K562 (cell line): Measurements from ENCODE around the gene PLEKHF1. TPM values are rescaled to one million over a fixed set of nuclear protein-coding genes. Genes with fewer than 3 reads are reported as not detected.

Experiments
- ATAC-seq: fragments of 200-7000 bp; cut with Tn5 transposase; 3 replicates; pipeline ENCODE4 v1.9.1; 2020; ENCODE audit warnings: moderate library complexity
- BruUV-seq: library from RNA; stranded (reverse); fragments of 400-500 nt; replicated peaks from 2 replicates; lab custom pipeline; 2021; lab: Mats Ljungman, UMichigan
- CTCF ChIA-PET: fragments of 300-600 bp; formaldehyde crosslinking; extraction: SDS; loops from one replicate; lab custom pipeline; 2021; ENCODE audit warnings: low intra/inter-chr PET ratio; lab: Yijun Ruan, JAX
- POLR2A ChIA-PET: fragments of 300-600, 350-650 bp; sonication (Branson Sonifier 250); formaldehyde crosslinking; extraction: SDS; loops from one replicate; lab custom pipeline; 2021; ENCODE audit warnings: antibody characterized with exemption, inconsistent platforms; lab: Yijun Ruan, JAX
- DNase-seq, 4 experiments: peaks; one replicate each; pipeline versions ENCODE4 v3.0.0 to v3.0.0-alpha.2; 2011 to 2018; ENCODE audit warnings: low spot score in 3 of 4, mixed read lengths in 3 of 4; ENCODE audit errors: extremely low read depth in 1 of 4
- FAIRE-seq: peaks from 2 replicates; lab custom pipeline; 2011; peaks lifted over from hg19 to GRCh38; lab: Jason Lieb, UNC
- H2AFZ ChIP-seq: 2 replicates; pipeline ENCODE4 v1.6.0; 2011; ENCODE audit warnings: low read depth, low read length, control low read depth, inconsistent platforms
- H3K27ac ChIP-seq: fragments of 200-600 bp; 3 replicates; pipeline ENCODE4 v1.8.0; 2011; ENCODE audit warnings: low read depth, mild to moderate bottlenecking, control low read depth, inconsistent platforms, low read length, moderate library complexity, mixed read lengths; ENCODE audit errors: extremely low read depth
- H3K27me3 ChIP-seq, 2 experiments: fragments of 300-600 bp in 1 of 2; 2 replicates in 1 of 2; 3 replicates in 1 of 2; pipeline versions ENCODE4 v1.6.0 to v1.8.0; 2011; ENCODE audit warnings: inconsistent platforms in 2 of 2, low read length in 2 of 2, mild to moderate bottlenecking in 1 of 2, mixed read lengths in 1 of 2, moderate library complexity in 1 of 2; ENCODE audit not compliant: control insufficient read depth in 2 of 2, insufficient read depth in 2 of 2
- H3K36me3 ChIP-seq: fragments of 300-600 bp; 3 replicates; pipeline ENCODE4 v1.8.0; 2011; ENCODE audit warnings: mild to moderate bottlenecking, low read length, inconsistent platforms; ENCODE audit not compliant: control insufficient read depth, insufficient read depth
- H3K4me1 ChIP-seq, 2 experiments: fragments of 200-600 bp in 1 of 2; replicated peaks in 1 of 2; 2 replicates in 1 of 2; 3 replicates in 1 of 2; pipeline versions ENCODE4 v1.5.1 to v1.8.0; 2011; ENCODE audit warnings: inconsistent platforms in 2 of 2, low read length in 2 of 2, mild to moderate bottlenecking in 1 of 2, mixed read lengths in 1 of 2, moderate library complexity in 1 of 2; ENCODE audit not compliant: control insufficient read depth in 2 of 2, insufficient read depth in 2 of 2
- H3K4me2 ChIP-seq: 2 replicates; pipeline ENCODE4 v1.6.1; 2011; ENCODE audit warnings: low read length, control low read depth, inconsistent platforms, mixed read lengths; ENCODE audit not compliant: insufficient read depth
- H3K4me3 ChIP-seq: fragments of 200-600 bp; sonication (generic), shearing (Covaris generic); 2 replicates; pipeline ENCODE4 v1.5.1; 2016; ENCODE audit warnings: control low read depth, inconsistent platforms
- H3K79me2 ChIP-seq: fragments of 200-600 bp; 3 replicates; pipeline ENCODE4 v1.8.0; 2011; ENCODE audit warnings: low read length, inconsistent platforms; ENCODE audit not compliant: control insufficient read depth, insufficient read depth
- H3K9ac ChIP-seq, 2 experiments: 2 replicates each; pipeline versions ENCODE4 v1.6.0 to v1.6.1; 2011; ENCODE audit warnings: low read depth in 2 of 2, low read length in 2 of 2, control low read depth in 1 of 2, inconsistent platforms in 1 of 2, mild to moderate bottlenecking in 1 of 2, mixed read lengths in 1 of 2; ENCODE audit not compliant: insufficient read depth in 1 of 2
- H3K9me1 ChIP-seq: one replicate; pipeline ENCODE4 v1.6.0; 2011; ENCODE audit warnings: inconsistent platforms, mild to moderate bottlenecking, low read length, moderate library complexity; ENCODE audit not compliant: control insufficient read depth, insufficient read depth
- H3K9me3 ChIP-seq: replicated peaks from 2 replicates; pipeline ENCODE4 v1.5.1; 2011; ENCODE audit warnings: low read depth, low read length, inconsistent platforms; ENCODE audit not compliant: control insufficient read depth, insufficient read depth
- H4K20me1 ChIP-seq: replicated peaks from 2 replicates; pipeline ENCODE4 v1.6.1; 2011; ENCODE audit warnings: low read length, inconsistent platforms, mixed read lengths; ENCODE audit not compliant: control insufficient read depth, insufficient read depth
- CHD2 ChIP-seq: IDR thresholded peaks from 2 replicates; pipeline ENCODE4 v1.6.1; 2011; ENCODE audit warnings: low read depth, low read length
- RCOR1 ChIP-seq, 2 experiments: IDR thresholded peaks; 2 replicates each; pipeline ENCODE4 v1.6.1; 2012; ENCODE audit warnings: low read depth in 2 of 2, low read length in 2 of 2, borderline replicate concordance in 1 of 2, improper control_type of control experiment in 1 of 2
- ZBTB40 ChIP-seq, 2 experiments: fragments of 450-650 bp in 1 of 2; sonication (generic) in 1 of 2; formaldehyde crosslinking in 1 of 2; IDR thresholded peaks; 2 replicates each; pipeline versions ENCODE4 v1.7.1 to v1.9.0; 2016 to 2022; ENCODE audit warnings: inconsistent platforms in 1 of 2, mild to moderate bottlenecking in 1 of 2, missing genetic modification reagents in 1 of 2
- ZNF347 ChIP-seq: fragments of 450-650 bp; formaldehyde crosslinking; IDR thresholded peaks from 2 replicates; pipeline ENCODE4 v1.4.0; 2020; ENCODE audit warnings: low read depth, mild to moderate bottlenecking, moderate library complexity
- ZNF584 ChIP-seq: fragments of 200-800 bp; sonication (Bioruptor generic); IDR thresholded peaks from 2 replicates; pipeline ENCODE4 v1.6.1; 2016; ENCODE audit warnings: low read depth, mild to moderate bottlenecking, missing genetic modification characterization, missing compliant biosample characterization
- WGBS: fragments of 100-300 bp; shearing (Covaris generic); methylation state at CpG from one replicate; pipeline ENCODE4 v1.1.6; 2016; ENCODE audit warnings: low coverage, mixed read lengths; ENCODE audit not compliant: insufficient coverage; ENCODE audit errors: missing lambda C conversion rate; 5-methylcytosine and 5-hydroxymethylcytosine counted together
- in situ Hi-C: fragments of 300-500 bp; cut with MboI; formaldehyde crosslinking; loops from 4 replicates; pipeline ENCODE4 v1.15.0; 2018; ENCODE audit warnings: inconsistent platforms, mixed read lengths
- intact Hi-C: fragments of 100-400 bp; cut with micrococcal nuclease; formaldehyde crosslinking; loops from 2 replicates; pipeline ENCODE4 v1.14.2; 2022
- polyA plus RNA-seq, 8 experiments: library from polyadenylated mRNA; depleted of rRNA in 4 of 8; stranded (reverse) in 5 of 8; unstranded in 3 of 8; fragments of >200 nt; fragmentation: Nextera tagmentation in 2 of 8; fragmentation: Illumina TruSeq in 1 of 8; extraction: Ambion mirVana in 2 of 8; extraction: Trizol in 1 of 8; gene quantifications; 2 replicates each; pipeline versions ENCODE4 v1.2.1 to v1.2.3, GENCODE V29; 2011 to 2014; ENCODE audit warnings: inconsistent platforms in 1 of 8, missing spikeins in 1 of 8
- total RNA-seq, 7 experiments: library from RNA; depleted of rRNA in 6 of 7; stranded (reverse); fragments of >200 nt in 6 of 7; fragmentation: Illumina TruSeq in 2 of 7; extraction: Trizol in 2 of 7; gene quantifications; 2 replicates each; pipeline versions ENCODE4 v1.2.1 to v1.2.3, GENCODE V29; 2011 to 2021; ENCODE audit warnings: low replicate concordance in 1 of 7

PLEKHF1 gene
- total and polyA plus RNA-seq, 9 of the 15 experiments (the other 6 are each of a cell fraction or from before 2014, with no cell fraction given), result 0.07 to 13.4 (median 3.9) TPM; not detected in 1

DNA sequence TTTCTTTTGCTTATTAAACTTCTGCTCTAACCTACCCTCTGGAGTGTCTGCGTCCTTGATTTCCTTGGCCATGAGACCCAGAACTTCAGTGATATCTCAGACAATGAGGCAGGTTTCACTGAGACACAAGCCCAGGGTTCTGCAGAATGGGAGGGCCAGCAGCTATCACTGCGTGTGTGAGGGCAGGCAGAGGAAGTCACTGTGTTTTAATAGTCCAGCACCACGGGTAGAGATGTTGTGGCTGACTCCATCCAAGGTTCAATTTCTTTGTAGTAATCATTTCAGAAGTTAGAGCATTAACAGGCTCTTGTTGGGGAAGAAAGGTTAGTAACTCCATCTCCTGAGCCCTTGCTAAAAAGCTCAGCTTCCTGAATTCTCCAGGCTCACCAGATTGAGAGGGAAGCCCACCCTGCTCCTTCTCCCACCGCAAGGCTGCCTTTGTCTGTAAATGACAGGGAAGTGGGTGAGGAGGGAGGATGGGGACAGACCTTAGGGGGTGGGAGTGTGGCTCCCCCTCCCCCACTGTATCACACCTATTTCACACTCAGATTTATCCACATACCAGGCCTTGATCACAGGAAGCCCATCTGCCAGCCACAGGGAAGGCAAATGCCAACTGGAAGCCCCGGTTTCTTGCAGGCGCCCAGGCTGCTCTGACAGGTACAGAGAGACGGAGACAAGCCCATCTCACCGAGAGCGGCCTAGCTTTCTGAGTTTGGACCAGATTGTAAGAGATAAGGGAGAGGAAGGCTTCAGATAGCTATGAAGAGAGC is 47.7 kb downstream of the PLEKHF1 start:
- in situ Hi-C loops, result no loop called here
- Histone ChIP-seq H3K36me3 (peaks cover 8% of the 10 kb centered on the region; the same call in 2 of the 3 replicates), H3K27me3 (no peaks in the 10 kb centered on the region), H2AFZ (no peak overlapping the region), H3K4me2 (no peak overlapping the region), H3K4me3 (no peak overlapping the region), H3K9ac (no peak overlapping the region; a peak in 1 of 4 replicates), H3K79me2 (peaks cover 25% of the 10 kb centered on the region), H3K9me3 (no peaks in the 10 kb centered on the region), H3K4me1 (peaks cover 7 to 37% of the 10 kb centered on the region in 2 experiments; a peak in 4 of 5 replicates), H3K27ac (no peak overlapping the region), H3K9me1 (no peaks in the 10 kb centered on the region), H4K20me1 (no peaks in the 10 kb centered on the region)
- CTCF ChIA-PET, result no interaction called here
- FAIRE-seq (no peak), ATAC-seq (no peak), DNase-seq (no peak)
- intact Hi-C loops, result loop anchor here (10.0 kb wide), 1 partner anchor 188 kb away; the partner anchor contains the start of gene VSTM2B
- POLR2A ChIA-PET, result interaction anchor here (0.6 to 1.3 kb wide), 3 partner anchors 10 to 105 kb away, joined by 3 read pairs; no protein-coding TSS in a partner anchor
- TF ChIP-seq ZBTB40 (IDR thresholded peaks at IDR 0.05) (no peak), ZBTB40 (CRISPR knock-in tag; IDR thresholded peaks at IDR 0.05) (no peak), ZNF347 (CRISPR knock-in tag) (no peak), RCOR1 (IDR thresholded peaks at IDR 0.05; ENCODE audit: borderline replicate concordance in 1 of 2, low read depth in 2 of 2, low read length in 2 of 2) (no peak), CHD2 (no peak), ZNF584 (no peak)
- BruUV-seq, result no TSS peak
- WGBS, result 53% methylated on average over 8 of the region's 9 CpGs
